ENCODE results near the gene INSIG1. TPM values are rescaled to one million over a fixed set of nuclear protein-coding genes. Genes with fewer than 3 reads are reported as not detected.

The INSIG1 gene
- total RNA-seq (ENCODE audit: low replicate concordance), result 38.2 and 55.2 TPM in 2 replicates
- long read RNA-seq, transcript INSIG1-201 (6 exons, 3,010 nt), result major isoform, 21 of 45 reads
- long read RNA-seq, partial matches to known transcripts, result 19 of 45 reads
- long read RNA-seq, other reads (novel, unspliced or antisense), result 5 of 45 reads

DNA sequence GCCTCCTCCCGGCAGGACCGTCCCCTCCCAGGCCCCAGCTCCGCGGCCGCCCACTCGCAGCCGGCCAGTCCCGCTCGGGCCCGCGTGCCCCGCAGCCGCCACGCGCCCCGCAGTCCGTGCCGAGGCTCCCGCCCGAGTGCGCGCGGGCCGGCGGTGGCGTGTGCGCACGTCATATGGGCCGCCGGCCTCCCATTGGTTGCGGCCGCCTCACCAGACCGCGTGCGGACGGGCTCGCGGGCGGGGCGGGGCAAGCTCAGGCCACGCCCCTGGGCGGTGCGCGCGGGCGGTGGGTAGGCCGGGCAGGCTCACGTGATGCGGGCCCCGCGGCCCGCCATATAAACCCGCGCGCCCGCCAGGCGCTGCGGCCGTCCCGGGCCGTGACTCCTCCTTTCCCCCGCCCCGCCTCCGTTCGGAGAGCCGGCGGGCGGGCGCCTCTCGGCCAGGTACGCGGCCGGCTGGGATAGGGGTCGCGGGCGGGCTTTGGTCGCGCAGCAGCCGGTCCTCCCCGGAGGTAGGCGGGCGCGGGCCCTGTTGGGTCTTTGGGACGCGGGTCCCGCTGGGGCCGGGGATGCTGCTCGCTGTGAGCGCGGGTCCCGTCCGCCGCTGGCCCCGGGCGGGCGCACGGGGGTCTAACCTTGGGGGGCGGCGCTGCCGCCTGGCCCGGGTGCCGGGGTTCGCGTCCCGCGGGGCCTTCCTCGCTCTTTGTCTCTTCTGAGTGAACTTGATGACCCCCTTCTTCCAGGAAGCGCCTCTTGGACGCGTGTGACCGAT lies at the start of gene INSIG1:
TSS of gene INSIG1 (plus strand) at position 362 of the 771 bp plus-strand sequence. CDS start at position 770, 408 bp downstream.
- Mint-ChIP-seq H3K9me3 (peaks cover 13% of the 10 kb centered on the region), H3K4me3 (peak within 1 kb of the TSS; percentile 94), H3K27me3 (no peaks in the 10 kb centered on the region), H3K27ac (peak within 1 kb of the TSS; percentile 90), H3K4me1 (ENCODE audit: unreplicated experiment) (peaks cover 20% of the 10 kb centered on the region), H3K36me3 (peaks cover 12% of the 10 kb centered on the region)
- peak; percentile 97 for DNase-seq (ENCODE audit: extremely low spot score, unreplicated experiment)
- TF ChIP-seq, protein P1, sequence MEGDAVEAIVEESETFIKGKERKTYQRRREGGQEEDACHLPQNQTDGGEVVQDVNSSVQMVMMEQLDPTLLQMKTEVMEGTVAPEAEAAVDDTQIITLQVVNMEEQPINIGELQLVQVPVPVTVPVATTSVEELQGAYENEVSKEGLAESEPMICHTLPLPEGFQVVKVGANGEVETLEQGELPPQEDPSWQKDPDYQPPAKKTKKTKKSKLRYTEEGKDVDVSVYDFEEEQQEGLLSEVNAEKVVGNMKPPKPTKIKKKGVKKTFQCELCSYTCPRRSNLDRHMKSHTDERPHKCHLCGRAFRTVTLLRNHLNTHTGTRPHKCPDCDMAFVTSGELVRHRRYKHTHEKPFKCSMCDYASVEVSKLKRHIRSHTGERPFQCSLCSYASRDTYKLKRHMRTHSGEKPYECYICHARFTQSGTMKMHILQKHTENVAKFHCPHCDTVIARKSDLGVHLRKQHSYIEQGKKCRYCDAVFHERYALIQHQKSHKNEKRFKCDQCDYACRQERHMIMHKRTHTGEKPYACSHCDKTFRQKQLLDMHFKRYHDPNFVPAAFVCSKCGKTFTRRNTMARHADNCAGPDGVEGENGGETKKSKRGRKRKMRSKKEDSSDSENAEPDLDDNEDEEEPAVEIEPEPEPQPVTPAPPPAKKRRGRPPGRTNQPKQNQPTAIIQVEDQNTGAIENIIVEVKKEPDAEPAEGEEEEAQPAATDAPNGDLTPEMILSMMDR (conservative IDR thresholded peaks at IDR 0.05), result no peak

DNA sequence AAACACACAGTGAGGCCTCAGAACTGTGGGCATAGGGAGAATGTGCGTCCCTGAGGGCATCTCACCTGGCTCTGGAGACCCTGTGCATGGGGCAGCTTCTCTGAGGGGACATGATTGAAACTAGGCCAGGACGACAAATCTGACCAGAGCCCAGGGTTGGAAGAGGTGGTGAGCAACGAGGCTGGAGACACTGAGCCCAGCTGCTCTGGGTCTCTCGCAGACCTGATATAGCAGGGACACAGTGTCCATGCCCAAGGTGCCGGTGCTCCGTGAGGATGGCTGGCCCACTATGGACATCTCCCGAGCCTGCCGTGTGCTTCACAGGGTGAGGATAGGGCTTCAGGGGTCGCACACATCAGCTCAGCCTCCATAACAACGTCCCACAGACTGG lies 49.3 kb upstream of the INSIG1 start:
- TF ChIP-seq, protein P1 (conservative IDR thresholded peaks at IDR 0.05), result no peak
- no peak overlapping the region for H3K27ac Mint-ChIP-seq
- H3K4me1 Mint-ChIP-seq (ENCODE audit: unreplicated experiment), result peaks cover 17% of the 10 kb centered on the region
- no peak overlapping the region for H3K4me3 Mint-ChIP-seq
- peaks cover 3% of the 10 kb centered on the region for H3K9me3 Mint-ChIP-seq
- no peak for DNase-seq (ENCODE audit: extremely low spot score, unreplicated experiment)
- H3K27me3 Mint-ChIP-seq, result no peaks in the 10 kb centered on the region
- H3K36me3 Mint-ChIP-seq, result no peaks in the 10 kb centered on the region

DNA sequence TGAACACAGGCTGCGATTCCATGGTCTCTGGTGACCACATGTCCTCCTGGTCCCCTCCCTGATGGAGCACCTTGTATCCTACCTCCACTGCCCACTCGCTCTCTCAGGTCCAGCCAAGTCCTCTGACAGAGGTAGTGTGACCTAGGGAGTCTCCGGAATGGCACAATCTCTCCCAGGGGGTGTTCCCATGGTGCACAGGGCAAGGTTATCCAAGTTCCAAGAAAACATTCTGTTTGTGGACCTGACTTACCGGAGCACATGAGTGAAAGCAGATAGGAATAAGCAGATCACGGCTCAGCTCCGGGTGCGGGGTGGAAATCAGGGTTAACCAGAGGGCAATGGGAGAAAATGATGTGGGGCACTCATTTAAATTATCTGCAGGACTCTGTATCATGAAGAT lies 45.8 kb upstream of the INSIG1 start:
- Mint-ChIP-seq H3K4me1 (ENCODE audit: unreplicated experiment) (peaks cover 22% of the 10 kb centered on the region), H3K27ac (no peak overlapping the region), H3K9me3 (peaks cover 3% of the 10 kb centered on the region), H3K4me3 (no peak overlapping the region), H3K27me3 (no peaks in the 10 kb centered on the region), H3K36me3 (no peaks in the 10 kb centered on the region)
- no peak for DNase-seq (ENCODE audit: extremely low spot score, unreplicated experiment)
- TF ChIP-seq, protein P1 (conservative IDR thresholded peaks at IDR 0.05), result no peak

DNA sequence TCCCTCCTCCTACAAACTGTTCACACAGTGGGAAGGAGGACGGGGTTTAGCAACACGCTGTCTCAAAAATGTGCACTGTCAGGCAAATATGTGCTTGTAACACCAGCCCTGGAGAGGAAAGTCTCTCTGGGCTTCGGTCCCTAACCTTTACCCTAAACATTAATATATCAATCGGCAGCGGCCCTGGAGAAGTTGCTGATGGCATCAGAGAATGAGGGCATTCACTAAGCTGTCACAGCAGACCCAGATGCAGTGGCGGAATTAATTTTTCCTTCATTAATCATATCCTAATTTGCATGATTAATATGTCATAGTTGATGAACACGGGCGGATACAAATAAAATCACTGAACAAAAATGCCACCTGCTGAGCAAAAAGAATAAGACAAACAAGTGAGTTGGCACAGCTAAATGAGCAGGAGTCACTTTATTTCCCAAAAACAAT lies 45.2 kb upstream of the INSIG1 start:
- Mint-ChIP-seq H3K27ac (peak overlapping the region; percentile 46), H3K4me3 (no peak overlapping the region), H3K27me3 (no peaks in the 10 kb centered on the region), H3K9me3 (no peaks in the 10 kb centered on the region), H3K36me3 (no peaks in the 10 kb centered on the region), H3K4me1 (ENCODE audit: unreplicated experiment) (peaks cover 27% of the 10 kb centered on the region)
- DNase-seq (ENCODE audit: extremely low spot score, unreplicated experiment), result no peak
- TF ChIP-seq, protein P1 (conservative IDR thresholded peaks at IDR 0.05), result no peak

DNA sequence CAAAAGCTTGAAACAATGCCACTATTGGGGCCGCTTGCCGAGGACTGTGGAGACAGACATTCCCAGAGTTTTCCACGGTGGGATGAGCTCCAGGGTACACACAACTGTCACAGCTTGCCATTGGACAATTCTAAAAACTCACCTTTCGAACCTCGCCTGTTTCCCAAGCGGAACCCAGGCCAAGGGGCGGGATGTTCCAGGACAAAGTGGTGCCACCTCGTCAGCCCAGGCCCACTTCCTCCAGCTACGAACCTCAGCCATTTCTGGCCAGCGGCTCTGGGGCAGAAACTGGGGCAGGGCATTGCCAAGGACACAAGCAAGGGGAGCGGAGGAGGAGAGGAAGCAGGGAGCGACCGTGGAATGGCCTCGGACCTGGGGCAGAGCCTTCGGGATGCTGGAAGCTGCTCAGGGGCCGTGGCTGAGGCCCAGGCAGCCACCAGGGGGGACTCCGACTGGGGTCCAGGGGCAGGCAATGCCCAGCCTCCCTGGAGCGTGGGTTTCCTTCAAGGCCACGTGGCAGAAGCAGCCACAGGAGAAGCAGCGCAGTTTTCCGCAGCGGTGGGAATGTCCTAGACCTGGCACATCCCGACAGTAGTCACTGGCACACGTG lies 44.7 kb upstream of the INSIG1 start:
- Mint-ChIP-seq H3K27ac (no peak overlapping the region), H3K36me3 (no peaks in the 10 kb centered on the region), H3K4me3 (no peak overlapping the region), H3K4me1 (ENCODE audit: unreplicated experiment) (peaks cover 28% of the 10 kb centered on the region), H3K9me3 (no peaks in the 10 kb centered on the region), H3K27me3 (no peaks in the 10 kb centered on the region)
- no peak for DNase-seq (ENCODE audit: extremely low spot score, unreplicated experiment)
- TF ChIP-seq, protein P1 (conservative IDR thresholded peaks at IDR 0.05), result no peak

Data from type B pancreatic cell (in vitro differentiated cells).